ENCODE results near the gene RCSD1.

RCSD1 gene

GRCh38 chr1:167722152-167722869 is 92.3 kb downstream of the RCSD1 start:
- TF ChIP-seq EP300 (IDR thresholded peaks at IDR 0.05; ENCODE audit: borderline replicate concordance) = no peak
- TF ChIP-seq ZBTB7A (IDR thresholded peaks at IDR 0.05; ENCODE audit: low read depth) = peak; percentile 87

DNA sequence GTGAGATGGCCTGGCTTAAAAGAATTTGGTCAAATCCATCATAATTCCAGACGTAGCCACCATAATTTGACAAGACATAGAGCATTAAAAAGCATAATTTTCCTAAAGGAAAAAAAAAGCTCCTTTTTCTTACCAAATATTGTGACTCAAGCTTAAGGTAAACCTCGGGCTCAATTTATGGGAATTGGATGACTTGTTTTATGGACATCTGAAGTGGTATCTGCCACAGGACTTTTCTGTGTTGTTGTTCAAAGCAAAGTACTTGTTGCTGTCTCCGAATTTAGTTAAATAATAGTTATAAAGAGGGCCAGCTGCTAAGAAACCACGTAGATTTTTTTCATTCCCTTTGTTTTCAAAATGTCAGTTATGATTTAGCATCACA is 92.8 kb downstream of the RCSD1 start:
- no peak for TF ChIP-seq REST (IDR thresholded peaks at IDR 0.05; ENCODE audit: low read depth)
- TF ChIP-seq USF1 (IDR thresholded peaks at IDR 0.05) = no peak
- TF ChIP-seq ZBTB7A (IDR thresholded peaks at IDR 0.05; ENCODE audit: low read depth) = no peak
- TF ChIP-seq EGR1 (IDR thresholded peaks at IDR 0.05) = no peak
- TF ChIP-seq TCF12 (IDR thresholded peaks at IDR 0.05; ENCODE audit: low read depth) = no peak
- no peak for TF ChIP-seq CEBPB (IDR thresholded peaks at IDR 0.05)
- no peak for TF ChIP-seq TEAD4 (IDR thresholded peaks at IDR 0.05)
- no peak for TF ChIP-seq EP300 (IDR thresholded peaks at IDR 0.05; ENCODE audit: borderline replicate concordance)
- TF ChIP-seq NFIC (IDR thresholded peaks at IDR 0.05) = no peak
- TF ChIP-seq, protein P1, sequence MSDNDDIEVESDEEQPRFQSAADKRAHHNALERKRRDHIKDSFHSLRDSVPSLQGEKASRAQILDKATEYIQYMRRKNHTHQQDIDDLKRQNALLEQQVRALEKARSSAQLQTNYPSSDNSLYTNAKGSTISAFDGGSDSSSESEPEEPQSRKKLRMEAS (IDR thresholded peaks at IDR 0.05) = no peak
- no peak for TF ChIP-seq CREB1 (IDR thresholded peaks at IDR 0.05; ENCODE audit: low read depth)
- TF ChIP-seq FOXM1 (IDR thresholded peaks at IDR 0.05; ENCODE audit: borderline replicate concordance, low read depth) = no peak
- no peak for TF ChIP-seq YY1 (IDR thresholded peaks at IDR 0.05; ENCODE audit: low read depth)

DNA sequence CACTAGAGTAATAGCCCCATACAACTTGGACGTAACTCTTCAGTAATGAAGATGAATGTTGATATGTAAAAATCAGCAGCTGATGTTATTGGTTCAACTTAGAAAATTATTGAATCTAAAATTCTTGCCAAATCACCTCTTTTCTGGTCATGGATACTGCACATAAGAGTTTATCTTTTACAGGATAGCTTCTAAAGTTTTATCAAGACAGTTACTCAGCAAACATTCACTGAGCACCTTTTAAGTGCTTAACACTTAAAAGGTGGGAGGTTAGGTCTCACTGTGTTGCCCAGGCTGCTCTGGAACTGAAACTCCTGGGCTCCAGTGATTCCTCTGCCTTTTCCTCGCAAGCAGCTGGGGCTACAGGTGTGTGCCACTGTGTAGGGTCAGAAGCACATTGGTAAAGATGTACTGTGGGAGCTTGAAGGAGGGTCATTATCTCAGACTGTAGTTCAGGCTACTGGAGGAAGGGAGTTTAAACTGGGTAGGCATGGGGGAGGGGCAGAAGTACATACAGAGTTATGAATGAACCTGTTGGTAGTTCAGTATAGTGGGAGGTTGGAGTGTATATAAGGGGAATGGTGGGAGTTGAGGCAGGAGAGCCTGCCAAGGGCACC is 93.8 kb downstream of the RCSD1 start:
- TF ChIP-seq, protein P1 (IDR thresholded peaks at IDR 0.05) = no peak
- no peak for TF ChIP-seq TAF1 (IDR thresholded peaks at IDR 0.05; ENCODE audit: low read depth)
- TF ChIP-seq YY1 (IDR thresholded peaks at IDR 0.05; ENCODE audit: low read depth) = no peak
- no peak for TF ChIP-seq ZBTB7A (IDR thresholded peaks at IDR 0.05; ENCODE audit: low read depth)
- no peak for TF ChIP-seq CEBPB (IDR thresholded peaks at IDR 0.05)
- TF ChIP-seq REST (IDR thresholded peaks at IDR 0.05; ENCODE audit: low read depth) = no peak
- TF ChIP-seq USF1 (IDR thresholded peaks at IDR 0.05) = no peak
- TF ChIP-seq NFIC (IDR thresholded peaks at IDR 0.05) = no peak
- TF ChIP-seq CREB1 (IDR thresholded peaks at IDR 0.05; ENCODE audit: low read depth) = no peak
- no peak for TF ChIP-seq FOXM1 (IDR thresholded peaks at IDR 0.05; ENCODE audit: borderline replicate concordance, low read depth)
- TF ChIP-seq RAD21 (IDR thresholded peaks at IDR 0.05; ENCODE audit: low read depth) = no peak
- TF ChIP-seq EGR1 (IDR thresholded peaks at IDR 0.05) = no peak
- TF ChIP-seq TEAD4 (IDR thresholded peaks at IDR 0.05) = no peak
- no peak for TF ChIP-seq EP300 (IDR thresholded peaks at IDR 0.05; ENCODE audit: borderline replicate concordance)
- no peak for TF ChIP-seq TCF12 (IDR thresholded peaks at IDR 0.05; ENCODE audit: low read depth)

GRCh38 chr1:167726008-167726407 is 96.0 kb downstream of the RCSD1 start:
- TF ChIP-seq NFIC (IDR thresholded peaks at IDR 0.05) (no peak), CREB1 (IDR thresholded peaks at IDR 0.05; ENCODE audit: low read depth) (no peak)
- TF ChIP-seq, protein P1 (IDR thresholded peaks at IDR 0.05) = no peak

- TF ChIP-seq TAF1 (IDR thresholded peaks at IDR 0.05; ENCODE audit: low read depth) (no peak), YY1 (IDR thresholded peaks at IDR 0.05; ENCODE audit: low read depth) (no peak), CREB1 (IDR thresholded peaks at IDR 0.05; ENCODE audit: low read depth) (no peak), NFIC (IDR thresholded peaks at IDR 0.05) (no peak), EP300 (IDR thresholded peaks at IDR 0.05; ENCODE audit: borderline replicate concordance) (no peak), TEAD4 (IDR thresholded peaks at IDR 0.05) (no peak), EGR1 (IDR thresholded peaks at IDR 0.05) (no peak), RAD21 (IDR thresholded peaks at IDR 0.05; ENCODE audit: low read depth) (no peak), CEBPB (IDR thresholded peaks at IDR 0.05) (no peak), TCF12 (IDR thresholded peaks at IDR 0.05; ENCODE audit: low read depth) (no peak), REST (IDR thresholded peaks at IDR 0.05; ENCODE audit: low read depth) (no peak), FOXM1 (IDR thresholded peaks at IDR 0.05; ENCODE audit: borderline replicate concordance, low read depth) (no peak), USF1 (IDR thresholded peaks at IDR 0.05) (no peak), ZBTB7A (IDR thresholded peaks at IDR 0.05; ENCODE audit: low read depth) (no peak)
- TF ChIP-seq, protein P1 (IDR thresholded peaks at IDR 0.05) = no peak
Measured at GRCh38 chr1:167728818-167729410, 98.9 kb downstream of the RCSD1 start.
